T-helper 1 cell treated with Interleukin-12 subunit alpha and Interleukin-12 subunit beta and Interleukin-4 antibody, amounts not matched to agents 30 μg/mL and 1 μg/mL, for 36 hours (primary cell): ENCODE measurements around the gene DDX18.

Experiments
- H3K27ac Mint-ChIP-seq: one replicate; pipeline ENCODE4 v1.8.0; 2021; ENCODE audit warnings: mild to moderate bottlenecking, mixed read lengths
- H3K27me3 Mint-ChIP-seq: one replicate; pipeline ENCODE4 v1.8.0; 2021; ENCODE audit warnings: low read depth, mixed read lengths
- H3K36me3 Mint-ChIP-seq: one replicate; pipeline ENCODE4 v1.8.0; 2021; ENCODE audit warnings: low read depth, mixed read lengths
- H3K4me1 Mint-ChIP-seq: one replicate; pipeline ENCODE4 v1.8.0; 2021; ENCODE audit warnings: low read depth, mixed read lengths
- H3K4me3 Mint-ChIP-seq: one replicate; pipeline ENCODE4 v1.8.0; 2021; ENCODE audit warnings: mild to moderate bottlenecking, moderate library complexity, mixed read lengths
- H3K9me3 Mint-ChIP-seq: one replicate; pipeline ENCODE4 v1.8.0; 2021; ENCODE audit warnings: mixed read lengths

DDX18 gene

DNA sequence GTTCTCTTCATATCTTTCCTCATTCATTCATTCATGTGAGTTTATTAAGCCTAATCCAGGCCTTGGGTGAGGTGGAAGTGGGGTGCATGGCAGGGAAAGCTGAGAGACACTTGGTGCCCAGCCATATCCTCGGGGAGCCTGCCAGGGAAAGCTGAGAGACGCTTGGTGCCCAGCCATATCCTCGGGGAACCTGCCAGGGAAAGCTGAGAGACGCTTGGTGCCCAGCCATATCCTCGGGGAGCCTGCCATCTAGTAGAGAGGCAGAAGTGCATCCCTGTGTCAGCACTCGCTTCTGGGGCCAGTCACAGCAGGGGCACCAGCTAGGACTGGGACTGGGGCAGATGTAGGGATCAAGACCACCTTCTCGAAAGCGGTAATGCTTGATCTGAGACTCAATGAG lies 39.4 kb downstream of the DDX18 start:
- Mint-ChIP-seq H3K4me3 (no peak overlapping the region), H3K9me3 (no peaks in the 10 kb centered on the region), H3K36me3 (no peaks in the 10 kb centered on the region), H3K4me1 (no peaks in the 10 kb centered on the region), H3K27ac (no peak overlapping the region), H3K27me3 (peaks cover 29% of the 10 kb centered on the region)

DNA sequence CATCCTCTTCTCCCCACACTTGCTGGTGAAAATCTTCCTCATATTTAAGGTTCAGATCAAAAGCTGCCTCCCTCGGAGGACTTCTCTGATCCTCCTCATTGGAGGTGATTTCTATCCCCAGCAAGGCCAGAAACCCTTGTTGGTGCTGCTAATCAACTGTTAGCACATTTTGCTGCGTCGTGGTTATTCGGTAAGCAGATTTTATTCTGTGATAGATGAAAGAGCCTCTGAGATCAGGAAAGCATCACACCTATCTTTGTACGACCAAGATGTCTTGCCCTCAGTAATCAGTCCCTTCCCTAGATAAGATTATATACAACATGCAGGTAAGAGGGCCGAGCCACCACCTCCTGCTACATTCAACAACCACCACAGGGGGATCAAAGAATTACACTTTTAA lies 40.1 kb downstream of the DDX18 start:
- peaks cover 29% of the 10 kb centered on the region for H3K27me3 Mint-ChIP-seq
- H3K27ac Mint-ChIP-seq, result no peak overlapping the region

DNA sequence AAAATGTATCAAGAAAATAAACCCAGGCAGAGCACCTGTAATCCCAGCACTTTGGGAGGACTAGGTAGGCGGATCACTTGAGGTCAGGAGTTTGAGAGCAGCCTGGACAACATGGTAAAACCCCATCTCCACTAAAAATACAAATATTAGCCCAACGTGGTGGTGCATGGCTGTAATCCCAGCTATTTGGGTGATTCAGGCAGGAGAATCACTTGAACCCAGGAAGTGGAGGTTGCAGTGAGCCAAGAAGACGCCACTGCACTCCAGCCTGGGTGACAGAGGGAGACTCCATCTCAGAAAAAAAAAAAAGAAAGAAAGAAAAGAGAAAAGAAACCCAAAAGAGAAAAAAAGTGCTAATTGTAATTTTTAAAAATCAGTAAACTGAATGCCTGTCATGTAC lies 41.4 kb downstream of the DDX18 start:
- no peaks in the 10 kb centered on the region for H3K36me3 Mint-ChIP-seq
- no peaks in the 10 kb centered on the region for H3K4me1 Mint-ChIP-seq
- peaks cover 20% of the 10 kb centered on the region for H3K27me3 Mint-ChIP-seq
- no peak overlapping the region for H3K27ac Mint-ChIP-seq
- no peak overlapping the region for H3K4me3 Mint-ChIP-seq
- peaks cover 3% of the 10 kb centered on the region for H3K9me3 Mint-ChIP-seq

More for the DNA sequence above, 40.1 kb downstream of the DDX18 start:
- Mint-ChIP-seq H3K9me3 (no peaks in the 10 kb centered on the region), H3K4me3 (no peak overlapping the region), H3K36me3 (no peaks in the 10 kb centered on the region), H3K4me1 (no peaks in the 10 kb centered on the region)

DNA sequence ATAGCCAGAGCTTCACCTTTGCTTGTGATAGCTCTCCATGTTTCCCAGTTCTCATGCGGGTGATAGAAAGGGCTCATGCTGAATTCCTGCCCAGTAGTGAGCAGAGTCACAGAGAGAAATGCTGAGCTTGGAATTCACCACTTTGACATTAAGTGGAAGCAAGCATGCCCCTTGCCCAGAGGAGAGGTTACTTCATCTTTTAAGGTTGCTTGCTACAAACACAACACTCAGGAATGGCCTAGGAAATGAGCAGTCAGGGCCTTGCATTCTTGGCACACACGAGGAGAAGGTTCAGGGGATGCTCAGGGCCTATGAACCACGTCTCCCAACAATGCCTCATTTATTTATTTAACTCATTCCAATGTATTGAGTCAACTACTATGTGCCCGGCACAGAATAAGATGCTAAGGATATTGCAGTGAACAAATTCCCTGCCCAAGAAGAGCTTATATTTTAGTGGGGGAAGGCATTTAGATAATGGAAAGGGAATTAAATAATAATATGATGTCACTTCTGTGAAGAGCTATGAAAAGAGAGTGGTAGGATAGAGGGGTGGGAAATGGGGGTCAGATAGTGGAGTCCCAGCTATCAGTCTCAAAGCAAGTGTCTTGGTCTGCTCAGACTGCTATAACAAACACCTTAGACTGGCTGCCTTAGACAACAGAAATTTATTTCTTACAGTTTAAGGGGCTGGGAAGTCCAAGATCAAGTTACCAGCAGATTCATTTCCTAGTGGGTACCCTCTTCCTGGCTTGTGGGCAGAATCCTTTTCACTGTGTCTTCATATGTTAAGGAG lies 42.1 kb downstream of the DDX18 start:
- Mint-ChIP-seq H3K36me3 (no peaks in the 10 kb centered on the region), H3K27me3 (peaks cover 17% of the 10 kb centered on the region), H3K4me3 (no peak overlapping the region), H3K9me3 (peaks cover 4% of the 10 kb centered on the region), H3K27ac (no peak overlapping the region), H3K4me1 (no peaks in the 10 kb centered on the region)

DNA sequence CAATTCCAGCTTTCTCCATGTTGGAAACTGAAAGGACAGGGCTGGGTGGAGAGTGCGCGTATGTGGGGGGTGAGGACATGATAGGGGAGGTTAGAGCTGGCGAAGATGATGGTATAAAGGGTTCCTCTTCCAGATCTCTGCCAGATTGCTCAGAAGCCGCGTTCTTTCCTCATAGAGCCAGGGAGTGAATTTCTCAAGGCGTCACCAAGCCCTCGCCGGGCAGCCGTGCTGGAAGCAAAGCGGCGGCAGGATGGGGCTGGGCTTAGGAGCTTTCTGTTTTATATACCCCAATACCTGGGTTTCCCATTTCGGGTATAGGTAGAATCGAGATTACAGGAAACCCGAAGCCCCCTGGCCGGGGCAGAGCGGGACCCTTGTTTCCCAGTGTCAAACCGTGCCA lies 43.8 kb downstream of the DDX18 start:
- Mint-ChIP-seq H3K27me3 (peaks cover 11% of the 10 kb centered on the region), H3K27ac (no peak overlapping the region), H3K9me3 (peaks cover 4% of the 10 kb centered on the region), H3K4me1 (no peaks in the 10 kb centered on the region), H3K4me3 (no peak overlapping the region), H3K36me3 (no peaks in the 10 kb centered on the region)

DNA sequence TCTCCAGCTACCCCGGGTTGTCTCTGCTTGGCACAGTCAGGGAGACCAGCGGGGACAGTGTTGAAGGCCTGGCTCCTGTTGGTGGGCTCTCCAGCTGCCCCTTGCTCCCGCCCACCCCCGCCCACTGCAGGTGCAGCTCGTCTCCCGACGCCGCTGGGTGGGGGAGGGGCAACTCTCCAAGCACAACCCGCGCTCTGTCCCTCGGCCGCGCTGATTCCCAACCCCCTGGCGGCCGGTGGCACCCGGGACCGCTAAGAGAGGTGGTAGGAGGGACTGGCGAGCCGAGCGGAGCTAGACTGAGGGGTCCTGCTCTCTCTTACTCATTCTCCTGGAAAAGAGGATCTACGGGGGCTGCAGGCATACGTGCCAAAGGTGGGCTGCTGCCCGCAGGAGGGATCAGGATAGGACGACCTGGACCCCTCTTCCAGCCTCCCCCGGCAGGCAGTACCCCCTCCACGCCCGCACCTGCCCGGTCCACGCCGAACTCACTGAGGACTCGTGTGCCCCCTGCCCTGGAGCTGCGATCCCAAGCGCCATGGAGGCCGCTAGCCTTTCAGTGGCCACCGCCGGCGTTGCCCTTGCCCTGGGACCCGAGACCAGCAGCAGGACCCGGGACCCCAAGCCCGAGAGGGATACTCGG lies 44.5 kb downstream of the DDX18 start:
- Mint-ChIP-seq H3K4me1 (no peaks in the 10 kb centered on the region), H3K4me3 (no peak overlapping the region), H3K27ac (no peak overlapping the region), H3K27me3 (peaks cover 11% of the 10 kb centered on the region), H3K36me3 (no peaks in the 10 kb centered on the region), H3K9me3 (peaks cover 4% of the 10 kb centered on the region)

DNA sequence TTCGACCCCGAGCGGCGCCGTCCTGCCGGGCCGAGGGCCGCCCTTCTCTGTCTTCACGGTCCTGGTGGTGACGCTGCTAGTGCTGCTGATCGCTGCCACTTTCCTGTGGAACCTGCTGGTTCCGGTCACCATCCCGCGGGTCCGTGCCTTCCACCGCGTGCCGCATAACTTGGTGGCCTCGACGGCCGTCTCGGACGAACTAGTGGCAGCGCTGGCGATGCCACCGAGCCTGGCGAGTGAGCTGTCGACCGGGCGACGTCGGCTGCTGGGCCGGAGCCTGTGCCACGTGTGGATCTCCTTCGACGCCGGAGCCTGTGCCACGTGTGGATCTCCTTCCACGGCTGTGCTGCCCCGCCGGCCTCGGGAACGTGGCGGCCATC lies 45.0 kb downstream of the DDX18 start:
- Mint-ChIP-seq H3K9me3 (peaks cover 4% of the 10 kb centered on the region), H3K4me1 (no peaks in the 10 kb centered on the region), H3K27ac (no peak overlapping the region), H3K27me3 (peaks cover 9% of the 10 kb centered on the region), H3K36me3 (no peaks in the 10 kb centered on the region), H3K4me3 (no peak overlapping the region)

DNA sequence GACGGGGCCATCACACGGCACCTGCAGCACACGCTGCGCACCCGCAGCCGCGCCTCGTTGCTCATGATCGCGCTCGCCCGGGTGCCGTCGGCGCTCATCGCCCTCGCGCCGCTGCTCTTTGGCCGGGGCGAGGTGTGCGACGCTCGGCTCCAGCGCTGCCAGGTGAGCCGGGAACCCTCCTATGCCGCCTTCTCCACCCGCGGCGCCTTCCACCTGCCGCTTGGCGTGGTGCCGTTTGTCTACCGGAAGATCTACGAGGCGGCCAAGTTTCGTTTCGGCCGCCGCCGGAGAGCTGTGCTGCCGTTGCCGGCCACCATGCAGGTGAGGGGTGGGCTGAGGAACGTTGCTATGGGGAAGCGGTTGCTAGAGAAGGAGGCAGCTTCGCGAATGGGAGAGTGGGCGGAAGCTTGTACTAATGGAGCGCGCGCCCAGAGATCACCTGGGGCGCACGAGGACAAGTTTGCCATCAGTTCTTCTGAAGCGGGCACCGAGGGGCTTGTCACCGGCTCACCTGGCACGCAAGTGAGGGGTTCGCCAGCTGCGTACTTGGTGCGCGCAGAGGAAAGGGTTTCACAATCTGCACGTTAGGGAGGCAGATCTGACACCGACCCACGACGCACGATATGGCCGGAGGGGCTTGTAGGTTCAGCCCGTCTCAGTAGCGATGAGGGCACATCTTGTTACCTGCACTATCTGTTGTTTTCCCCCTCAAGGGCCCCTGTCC lies 45.6 kb downstream of the DDX18 start:
- Mint-ChIP-seq H3K36me3 (no peaks in the 10 kb centered on the region), H3K27me3 (peaks cover 6% of the 10 kb centered on the region), H3K4me3 (no peak overlapping the region), H3K4me1 (no peaks in the 10 kb centered on the region), H3K27ac (no peak overlapping the region), H3K9me3 (peaks cover 4% of the 10 kb centered on the region)

DNA sequence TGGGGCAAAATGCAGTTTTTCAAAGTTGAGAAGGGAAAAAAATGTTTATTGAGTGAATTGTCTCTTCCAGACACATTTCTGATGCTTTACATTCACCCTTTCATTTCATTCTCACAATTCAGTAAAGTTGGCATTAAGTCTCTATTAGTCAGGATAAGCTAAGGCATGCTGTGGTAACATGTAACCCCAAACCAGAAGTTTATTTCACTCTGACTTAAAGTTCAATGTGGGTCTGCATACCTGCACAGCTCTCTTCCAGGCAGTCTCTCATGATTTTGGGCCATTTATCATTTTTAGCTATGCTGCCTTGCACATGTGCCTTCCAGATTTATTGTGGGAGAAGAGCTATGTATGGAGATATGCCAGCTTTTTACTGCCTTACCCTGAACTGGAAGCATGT lies 48.0 kb downstream of the DDX18 start:
- Mint-ChIP-seq H3K27me3 (peaks cover 6% of the 10 kb centered on the region), H3K27ac (no peak overlapping the region), H3K4me3 (no peak overlapping the region), H3K9me3 (peaks cover 4% of the 10 kb centered on the region), H3K36me3 (no peaks in the 10 kb centered on the region), H3K4me1 (no peaks in the 10 kb centered on the region)

DNA sequence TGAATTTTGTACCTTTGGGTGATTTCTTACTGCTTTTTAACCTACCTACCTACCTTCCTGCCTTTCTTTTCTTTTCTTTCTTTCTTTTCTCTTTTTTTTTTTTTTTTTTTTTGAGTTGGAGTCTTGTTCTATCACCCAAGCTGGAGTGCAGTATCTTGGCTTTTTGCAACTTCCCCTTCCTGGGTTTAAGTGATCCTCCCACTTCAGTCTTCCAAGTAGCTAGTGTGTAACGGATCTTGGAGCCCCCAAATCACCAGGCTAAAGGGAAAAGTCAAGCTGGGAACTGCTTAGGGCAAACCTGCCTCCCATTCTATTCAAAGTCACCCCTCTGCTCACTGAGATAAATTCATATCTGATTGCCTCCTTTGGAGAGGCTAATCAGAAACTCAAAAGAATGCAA lies 61.3 kb downstream of the DDX18 start:
- Mint-ChIP-seq H3K27ac (no peak overlapping the region), H3K4me3 (no peak overlapping the region), H3K36me3 (no peaks in the 10 kb centered on the region), H3K4me1 (no peaks in the 10 kb centered on the region), H3K9me3 (no peaks in the 10 kb centered on the region), H3K27me3 (no peaks in the 10 kb centered on the region)

DNA sequence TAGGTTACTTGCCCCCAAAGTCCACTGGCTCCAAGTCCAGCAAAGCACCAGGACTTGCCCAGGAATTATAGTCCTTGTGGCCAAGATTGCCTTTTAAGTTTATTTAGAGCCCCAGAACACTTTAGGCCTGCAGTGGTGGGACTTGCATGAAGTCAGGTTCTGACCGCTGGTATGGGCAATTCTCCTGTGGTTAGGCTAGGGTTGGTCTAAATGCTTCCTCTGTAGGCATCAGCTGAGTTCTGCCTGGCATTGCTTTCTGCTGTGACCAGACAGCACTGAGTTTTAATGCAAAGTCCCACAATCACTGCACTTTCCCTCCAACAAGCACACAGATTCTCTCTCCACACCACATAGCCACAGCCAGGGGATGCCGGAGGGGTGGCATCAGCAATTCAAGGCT lies 64.5 kb downstream of the DDX18 start:
- peaks cover 24% of the 10 kb centered on the region for H3K9me3 Mint-ChIP-seq
- no peak overlapping the region for H3K4me3 Mint-ChIP-seq
- H3K27me3 Mint-ChIP-seq, result no peaks in the 10 kb centered on the region
- H3K4me1 Mint-ChIP-seq, result no peaks in the 10 kb centered on the region
- no peak overlapping the region for H3K27ac Mint-ChIP-seq
- no peaks in the 10 kb centered on the region for H3K36me3 Mint-ChIP-seq
